HepG2 (cell line): ENCODE data around the gene KRTAP13-1.

ENCODE experiments used
- REL ChIP-seq: sonication (generic); formaldehyde crosslinking; conservative IDR thresholded peaks from 2 replicates; pipeline ENCODE4 v1.8.0; 2022; ENCODE audit warnings: mild to moderate bottlenecking, missing genetic modification reagents, moderate library complexity
- TGIF2 ChIP-seq: IDR thresholded peaks from 2 replicates; pipeline ENCODE4 v1.6.1; 2016; ENCODE audit warnings: control low read depth, missing compliant biosample characterization
- ZNF10 ChIP-seq: sonication (generic); formaldehyde crosslinking; IDR thresholded peaks from 2 replicates; pipeline ENCODE4 v1.4.0; 2020; ENCODE audit warnings: mild to moderate bottlenecking, low read depth, missing genetic modification reagents, borderline replicate concordance

- TF ChIP-seq ZNF10 (CRISPR knock-in tag) (no peak), TGIF2 (no peak), REL (CRISPR knock-in tag) (no peak)
Measured at GRCh38 chr21:30425826-30426225, 30.0 kb downstream of the KRTAP13-1 start, which contains the start of gene KRTAP13-3.
